H1 (cell line): ENCODE results near the gene GHRHR. TPM values are rescaled to one million over a fixed set of nuclear protein-coding genes. Genes with fewer than 3 reads are reported as not detected.

Experiments used
- CBX5 ChIP-seq: fragments of 300-800, 300-1000 bp; sonication (generic); IDR thresholded peaks from 2 replicates; pipeline ENCODE4 v1.7.1; 2016; ENCODE audit warnings: antibody characterized with exemption, low read length, low read depth
- EZH2 ChIP-seq: fragments of 200-600 bp; sonication (generic); IDR thresholded peaks from 2 replicates; pipeline ENCODE4 v1.7.1; 2012; ENCODE audit warnings: low read depth, mild to moderate bottlenecking, moderate library complexity, low read length, inconsistent platforms; ENCODE audit not compliant: severe bottlenecking
- polyA plus RNA-seq, 7 experiments: library from polyadenylated mRNA; depleted of rRNA in 3 of 7; stranded (reverse) in 5 of 7; unstranded in 2 of 7; fragments of >200 nt in 5 of 7; fragments of 200-250 nt in 2 of 7; gene quantifications; 1 replicate in 5 of 7; 2 replicates in 1 of 7; 4 replicates in 1 of 7; pipeline versions ENCODE4 v1.2.1 to v1.2.3, GENCODE V29; 2011 to 2013; ENCODE audit warnings: missing spikeins in 2 of 7, mixed read lengths in 2 of 7
- total RNA-seq: library from RNA; stranded (reverse); fragmentation: NEBNext Ultra II Directional; extraction: Animal tissue kit (Norgen Biotek cat#: 25700); gene quantifications from 2 replicates; pipeline ENCODE4 v1.2.1, GENCODE V29; 2021
- TF ChIP-seq, protein P1 (sequence below): IDR thresholded peaks from 2 replicates; pipeline ENCODE4 v1.6.1; 2012; ENCODE audit warnings: inconsistent platforms

Gene GHRHR
- total and polyA plus RNA-seq, 2 of the 8 experiments (the other 6 are each of a cell fraction or from before 2014, with no cell fraction given) = 0.60 to 6.5 TPM

GRCh38 chr7:30916255-30916654 lies 47.5 kb upstream of the GHRHR start (continued):
- no peak for TF ChIP-seq EZH2
- no peak for TF ChIP-seq CBX5
- TF ChIP-seq, protein P1, sequence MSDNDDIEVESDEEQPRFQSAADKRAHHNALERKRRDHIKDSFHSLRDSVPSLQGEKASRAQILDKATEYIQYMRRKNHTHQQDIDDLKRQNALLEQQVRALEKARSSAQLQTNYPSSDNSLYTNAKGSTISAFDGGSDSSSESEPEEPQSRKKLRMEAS = no peak
